Kidney (tissue), 14 donors: ENCODE data around the gene PEX5L. TPM values are rescaled to one million over a fixed set of nuclear protein-coding genes. Genes with fewer than 3 reads are reported as not detected.

ENCODE experiments used
- DNase-seq, 5 donors: peaks; one replicate each; pipeline ENCODE4 v3.0.0-alpha.2; 2013 to 2020
- FAIRE-seq: peaks from 2 replicates; lab custom pipeline; 2012; peaks lifted over from hg19 to GRCh38; lab: Jason Lieb, UNC
- H3K27ac ChIP-seq, 2 donors: one replicate each; pipeline ENCODE4 v1.7.0; 2013; ENCODE audit warnings: low read depth in 2 of 2, low read length in 2 of 2, inconsistent platforms in 1 of 2
- H3K27me3 ChIP-seq: one replicate; pipeline ENCODE4 v1.7.1; 2013; ENCODE audit warnings: low read length, inconsistent platforms; ENCODE audit not compliant: control insufficient read depth, insufficient read depth
- H3K36me3 ChIP-seq, 3 donors: one replicate each; pipeline versions ENCODE4 v1.7.0 to v1.7.1; 2013; ENCODE audit warnings: low read length in 3 of 3, control low read depth in 1 of 3, inconsistent platforms in 1 of 3; ENCODE audit not compliant: insufficient read depth in 3 of 3, control insufficient read depth in 2 of 3
- H3K4me1 ChIP-seq, 3 donors: one replicate each; pipeline versions ENCODE4 v1.7.0 to v1.7.1; 2013; ENCODE audit warnings: low read length in 3 of 3, inconsistent platforms in 1 of 3, low read depth in 1 of 3; ENCODE audit not compliant: control insufficient read depth in 2 of 3, insufficient read depth in 2 of 3
- H3K4me3 ChIP-seq, 3 donors: one replicate each; pipeline versions ENCODE4 v1.7.0 to v1.8.1; 2013; ENCODE audit warnings: low read length in 3 of 3, control low read depth in 1 of 3, inconsistent platforms in 1 of 3
- H3K9ac ChIP-seq, 3 donors: one replicate each; pipeline versions ENCODE4 v1.7.0 to v1.7.1; 2013; ENCODE audit warnings: low read length in 3 of 3, control low read depth in 1 of 3, inconsistent platforms in 1 of 3
- H3K9me3 ChIP-seq, 3 donors: one replicate each; pipeline versions ENCODE4 v1.7.0 to v1.7.1; 2013; ENCODE audit warnings: low read length in 3 of 3, control low read depth in 1 of 3, inconsistent platforms in 1 of 3; ENCODE audit not compliant: control insufficient read depth in 2 of 3, insufficient read depth in 1 of 3
- CTCF ChIP-seq: IDR thresholded peaks from 3 replicates; pipeline ENCODE4 v1.5.1; 2012; ENCODE audit warnings: mild to moderate bottlenecking, moderate library complexity, borderline replicate concordance; ENCODE audit not compliant: insufficient read depth; ENCODE audit errors: extremely low read depth
- intact Hi-C: fragments of 100-400 bp; cut with DNase I; formaldehyde crosslinking; loops from one replicate; pipeline ENCODE4 v1.11.1; 2022
- polyA plus RNA-seq: library from polyadenylated mRNA; stranded (reverse); fragments of 350-450 nt; fragmentation: Illumina TruSeq; extraction: RNeasy Lipid Tissue Mini Kit (QIAGEN cat#74804); gene quantifications from one replicate; pipeline ENCODE4 v1.2.3, GENCODE V29; 2014; ENCODE audit warnings: low read depth, low replicate concordance; ENCODE audit not compliant: insufficient read depth
- total RNA-seq: library from RNA; stranded (reverse); fragmentation: NEBNext Ultra II Directional; extraction: Animal tissue kit (Norgen Biotek cat#: 25700); gene quantifications from one replicate; pipeline ENCODE4 v1.2.1, GENCODE V29; 2021
- donor health status: control.
- donor health status: control.
- donor health status: control.
- donor health status: control.
- donor health status: control.
- donor health status: DM: yes; HTN: yes; CAD: no.
- donor health status: Normal renal cell carcinoma (clear cell type).

PEX5L gene
- total and polyA plus RNA-seq, 2 donors from 2014 or later, result 0.32 TPM; not detected in 1

- H3K9ac ChIP-seq, result no peak overlapping the region
- intact Hi-C loops, result no loop called here
- no peaks in the 10 kb centered on the region for H3K36me3 ChIP-seq
- H3K4me3 ChIP-seq, result no peak overlapping the region
- no peak overlapping the region for H3K27ac ChIP-seq
- FAIRE-seq, result no peak
- no peaks in the 10 kb centered on the region for H3K9me3 ChIP-seq
- no peak for TF ChIP-seq CTCF
- H3K27me3 ChIP-seq, result no peaks in the 10 kb centered on the region
- DNase-seq, result no peak
- H3K4me1 ChIP-seq, result no peaks in the 10 kb centered on the region
Observed at GRCh38 chr3:179977356-179977755, 59.4 kb downstream of the PEX5L start.

DNA sequence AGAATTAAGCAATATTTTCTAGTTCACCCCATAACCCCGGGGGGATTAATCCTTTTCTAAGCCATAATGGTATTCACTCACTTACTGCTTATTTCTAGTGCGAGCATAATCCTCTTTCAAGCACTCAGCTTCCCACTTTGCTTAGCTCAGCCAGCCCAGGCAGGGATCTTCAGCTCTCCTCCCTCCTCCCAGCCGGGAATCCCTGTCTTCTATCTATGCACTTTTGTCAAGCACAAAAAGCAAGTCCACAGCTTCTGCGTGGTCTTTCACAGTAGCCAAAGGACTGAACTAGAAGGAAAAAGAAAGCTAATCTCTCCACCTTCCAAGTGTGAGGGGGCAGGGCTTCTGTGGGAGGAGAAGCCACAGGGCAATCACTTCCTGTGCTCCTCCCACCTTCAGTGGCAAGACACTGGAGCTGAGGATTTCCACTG lies 62.8 kb downstream of the PEX5L start:
- no peak for FAIRE-seq
- no peaks in the 10 kb centered on the region for H3K27me3 ChIP-seq
- TF ChIP-seq CTCF, result no peak

DNA sequence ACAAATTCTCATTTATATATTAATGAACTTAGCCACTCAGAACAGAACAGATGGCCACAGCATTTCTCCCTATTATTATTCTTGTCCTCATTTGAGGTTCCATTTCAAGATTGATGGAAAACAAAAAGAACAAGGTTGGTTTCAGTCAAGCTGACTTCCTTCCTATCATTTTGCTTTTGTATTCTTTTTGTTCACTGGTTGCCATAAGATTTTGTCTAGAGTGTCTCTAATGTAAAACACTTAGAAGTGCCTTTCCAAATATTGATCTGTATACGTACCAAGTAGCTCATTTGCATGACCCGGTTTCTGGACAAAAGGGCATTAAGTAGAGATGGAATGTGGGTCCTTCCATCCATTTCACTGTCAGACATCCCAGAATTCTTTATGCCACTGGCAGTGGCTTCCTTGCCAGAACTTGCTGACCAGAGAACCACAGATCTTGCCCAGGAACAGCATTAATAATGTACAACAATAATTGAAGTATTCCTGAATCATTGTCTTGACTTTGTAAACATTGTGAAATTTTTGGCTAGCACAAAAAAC lies 63.8 kb downstream of the PEX5L start:
- DNase-seq, result no peak
- Histone ChIP-seq H3K9me3 (no peaks in the 10 kb centered on the region), H3K27me3 (no peaks in the 10 kb centered on the region), H3K36me3 (no peaks in the 10 kb centered on the region), H3K4me1 (no peaks in the 10 kb centered on the region), H3K4me3 (no peak overlapping the region), H3K27ac (no peak overlapping the region), H3K9ac (no peak overlapping the region)
- TF ChIP-seq CTCF, result no peak
- intact Hi-C loops, result no loop called here
- FAIRE-seq, result no peak

More for the DNA sequence above, 62.8 kb downstream of the PEX5L start:
- no peaks in the 10 kb centered on the region for H3K4me1 ChIP-seq
- H3K9me3 ChIP-seq, result no peaks in the 10 kb centered on the region
- no peaks in the 10 kb centered on the region for H3K36me3 ChIP-seq
- DNase-seq, result peak in 2 of 5 donors; percentile 8 to 12
- H3K27ac ChIP-seq, result no peak overlapping the region
- H3K9ac ChIP-seq, result no peak overlapping the region
- intact Hi-C loops, result no loop called here
- H3K4me3 ChIP-seq, result no peak overlapping the region

DNA sequence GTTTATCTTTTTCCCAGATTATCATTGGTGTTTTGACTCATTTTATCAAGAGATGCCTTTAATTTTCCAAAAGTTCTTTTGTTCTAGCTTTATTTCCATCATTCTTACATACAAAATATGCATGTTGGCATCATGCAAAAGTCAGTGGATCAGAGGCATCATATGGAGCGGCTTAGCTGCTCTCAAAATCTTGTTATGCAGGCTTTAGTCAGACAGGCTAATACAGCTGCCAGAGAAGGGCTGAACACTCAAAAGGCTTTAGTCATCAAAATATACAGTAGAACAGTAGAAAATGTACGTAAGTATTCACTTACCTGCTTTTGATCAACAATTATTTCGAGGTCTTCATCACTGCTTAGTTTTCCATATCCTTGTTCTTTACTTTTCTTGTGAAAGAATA lies 65.5 kb downstream of the PEX5L start:
- Histone ChIP-seq H3K36me3 (no peaks in the 10 kb centered on the region), H3K27ac (no peak overlapping the region), H3K27me3 (no peaks in the 10 kb centered on the region), H3K9me3 (no peaks in the 10 kb centered on the region), H3K4me3 (no peak overlapping the region), H3K9ac (no peak overlapping the region), H3K4me1 (no peaks in the 10 kb centered on the region)
- intact Hi-C loops, result no loop called here
- TF ChIP-seq CTCF, result no peak
- FAIRE-seq (no peak), DNase-seq (no peak)
